ENCODE results near the gene TTLL4. TPM values are rescaled to one million over a fixed set of nuclear protein-coding genes. Genes with fewer than 3 reads are reported as not detected.

TTLL4 gene
- total and polyA plus RNA-seq, 2 donors, result 8.8 to 9.4 TPM

DNA sequence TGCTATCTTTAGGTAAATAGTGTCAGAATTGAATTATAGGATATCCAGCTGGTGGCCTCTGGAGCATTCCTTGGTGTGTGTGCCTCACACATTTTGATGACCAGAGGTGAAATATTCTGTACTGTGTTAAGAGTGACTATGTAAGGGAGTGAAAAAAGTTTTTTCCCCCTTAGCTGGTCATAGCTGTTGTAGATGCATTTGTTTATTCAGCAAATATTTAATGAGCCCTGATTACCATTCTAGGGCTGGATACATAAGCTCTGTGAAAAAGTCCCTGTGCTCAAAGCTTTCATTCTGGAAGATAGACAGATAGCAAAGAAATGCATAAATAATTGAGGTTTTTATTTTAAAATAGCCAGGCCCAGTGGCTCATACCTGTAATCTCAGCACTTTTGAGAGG, 10.9 kb downstream of the TTLL4 start:
- peaks cover 1 to 3% of the 10 kb centered on the region in 2 donors for H3K9me3 ChIP-seq (ENCODE audit: control insufficient read depth in 2 of 2, insufficient read depth in 1 of 2, low read length in 1 of 2)
- no peak overlapping the region for H3K4me3 ChIP-seq (ENCODE audit: low read length in 2 of 2)
- H3K4me1 ChIP-seq (ENCODE audit: control insufficient read depth in 2 of 2, insufficient read depth in 2 of 2, low read length in 2 of 2), result no peaks in the 10 kb centered on the region
- no peaks in the 10 kb centered on the region for H3K27me3 ChIP-seq (ENCODE audit: control insufficient read depth in 2 of 2, insufficient read depth in 1 of 2, low read length in 1 of 2)
- H3K27ac ChIP-seq (ENCODE audit: low read depth in 1 of 2, low read length in 1 of 2), result no peak overlapping the region
- H3K36me3 ChIP-seq (ENCODE audit: control insufficient read depth in 2 of 2, insufficient read depth in 2 of 2, low read length in 1 of 2), result no peaks in the 10 kb centered on the region
- no peak for DNase-seq (ENCODE audit: low read depth in 6 of 9, low spot score in 9 of 9)

DNA sequence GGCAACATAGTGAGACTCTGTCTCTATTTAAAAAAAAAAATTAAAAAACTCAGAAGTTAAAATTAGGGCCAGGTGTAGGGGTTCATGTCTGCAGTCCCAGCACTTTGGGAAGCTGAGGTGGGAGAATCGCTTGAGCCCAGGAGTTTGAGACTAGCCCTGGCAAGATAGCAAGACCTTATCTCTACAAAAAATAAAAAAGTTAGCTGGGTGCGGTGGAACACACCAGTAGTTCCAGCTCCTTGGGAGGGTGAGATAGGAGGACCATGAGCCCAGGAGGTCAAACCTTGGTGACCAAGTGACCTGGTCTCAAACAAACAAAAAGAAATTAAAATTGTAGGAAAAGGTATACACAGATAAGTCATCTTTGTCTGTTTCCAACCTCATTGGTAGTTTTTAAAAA, 11.3 kb downstream of the TTLL4 start:
- H3K4me3 ChIP-seq (ENCODE audit: low read length in 2 of 2), result no peak overlapping the region
- H3K36me3 ChIP-seq (ENCODE audit: control insufficient read depth in 2 of 2, insufficient read depth in 2 of 2, low read length in 1 of 2), result no peaks in the 10 kb centered on the region
- 99% methylated on average over 2 of the region's 2 CpGs for WGBS
- H3K4me1 ChIP-seq (ENCODE audit: control insufficient read depth in 2 of 2, insufficient read depth in 2 of 2, low read length in 2 of 2), result no peaks in the 10 kb centered on the region
- no peak overlapping the region for H3K27ac ChIP-seq (ENCODE audit: low read depth in 1 of 2, low read length in 1 of 2)
- DNase-seq (ENCODE audit: low read depth in 6 of 9, low spot score in 9 of 9), result no peak
- peaks cover 1 to 8% of the 10 kb centered on the region in 2 donors for H3K9me3 ChIP-seq (ENCODE audit: control insufficient read depth in 2 of 2, insufficient read depth in 1 of 2, low read length in 1 of 2)
- no peaks in the 10 kb centered on the region for H3K27me3 ChIP-seq (ENCODE audit: control insufficient read depth in 2 of 2, insufficient read depth in 1 of 2, low read length in 1 of 2)

DNA sequence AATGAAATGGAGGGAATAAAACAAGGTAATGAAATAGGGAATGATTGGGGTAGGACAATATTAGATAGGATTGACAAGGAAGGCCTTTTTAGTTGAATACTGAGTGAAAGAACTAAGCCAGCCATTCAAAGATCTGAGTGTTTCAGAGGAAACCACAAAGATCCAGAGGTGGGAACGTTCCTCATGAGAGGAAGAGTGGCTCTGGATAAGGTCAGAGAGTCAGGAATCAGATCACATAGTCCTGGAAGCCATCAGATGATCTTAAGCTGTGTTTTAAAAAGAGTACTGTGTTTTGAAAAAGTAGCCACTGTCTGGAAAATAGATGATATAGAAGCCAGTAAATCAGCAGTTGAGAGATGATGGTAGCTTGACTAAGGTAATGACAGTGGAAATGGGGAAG, 11.8 kb downstream of the TTLL4 start:
- peaks cover 1 to 13% of the 10 kb centered on the region in 2 donors for H3K9me3 ChIP-seq (ENCODE audit: control insufficient read depth in 2 of 2, insufficient read depth in 1 of 2, low read length in 1 of 2)
- peak overlapping the region in 1 of 2 donors; percentile 18 for H3K27ac ChIP-seq (ENCODE audit: low read depth in 1 of 2, low read length in 1 of 2)
- H3K36me3 ChIP-seq (ENCODE audit: control insufficient read depth in 2 of 2, insufficient read depth in 2 of 2, low read length in 1 of 2), result no peaks in the 10 kb centered on the region
- H3K27me3 ChIP-seq (ENCODE audit: control insufficient read depth in 2 of 2, insufficient read depth in 1 of 2, low read length in 1 of 2), result no peaks in the 10 kb centered on the region
- 21% methylated on average over 1 of the region's 1 CpG for WGBS
- DNase-seq (ENCODE audit: low read depth in 6 of 9, low spot score in 9 of 9), result no peak
- H3K4me1 ChIP-seq (ENCODE audit: control insufficient read depth in 2 of 2, insufficient read depth in 2 of 2, low read length in 2 of 2), result no peaks in the 10 kb centered on the region
- no peak overlapping the region for H3K4me3 ChIP-seq (ENCODE audit: low read length in 2 of 2)

DNA sequence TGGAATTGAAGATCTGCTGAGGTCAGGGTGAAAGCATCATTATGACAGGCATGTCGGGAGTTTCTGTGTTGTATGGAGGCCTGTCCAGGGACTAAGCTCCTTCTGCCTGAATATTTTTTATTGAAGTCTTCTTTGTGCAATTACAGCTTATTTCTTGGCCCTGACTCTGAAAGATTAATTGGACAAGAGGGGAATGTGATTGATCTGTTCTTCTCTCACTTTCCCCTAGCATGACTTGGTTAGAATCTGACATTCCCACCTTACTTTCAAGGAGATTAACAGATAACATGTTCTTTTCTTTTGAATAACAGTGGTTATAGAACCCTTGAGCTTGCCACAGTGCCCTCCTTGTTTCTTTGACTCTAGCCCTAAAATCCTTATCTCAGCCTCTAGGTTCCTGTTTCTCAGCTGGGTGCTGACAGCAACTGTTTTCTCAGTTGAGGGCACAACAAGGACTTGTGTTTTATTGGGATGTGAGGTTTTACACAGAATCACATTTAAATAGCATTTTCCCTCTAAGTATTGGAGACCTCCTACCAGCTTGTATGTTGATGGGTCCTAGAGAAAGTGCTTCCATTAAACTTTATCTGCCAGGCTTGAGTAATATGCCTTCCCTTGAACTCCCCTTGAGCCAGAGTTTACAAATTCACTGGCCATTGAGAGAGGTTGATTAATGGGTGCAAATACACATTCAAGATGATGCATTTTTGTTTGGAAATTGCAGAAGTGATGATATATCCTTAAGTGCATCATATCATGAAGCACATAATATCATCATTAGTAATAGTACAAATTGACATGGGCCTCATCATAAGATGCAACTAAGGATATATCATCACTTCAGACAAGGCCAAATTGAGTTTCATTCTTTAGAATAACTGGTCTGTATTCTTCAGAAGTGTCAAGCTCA, 12.5 kb downstream of the TTLL4 start:
- H3K4me3 ChIP-seq (ENCODE audit: low read length in 2 of 2), result no peak overlapping the region
- no peak for DNase-seq (ENCODE audit: low read depth in 6 of 9, low spot score in 9 of 9)
- H3K36me3 ChIP-seq (ENCODE audit: control insufficient read depth in 2 of 2, insufficient read depth in 2 of 2, low read length in 1 of 2), result no peaks in the 10 kb centered on the region
- H3K9me3 ChIP-seq (ENCODE audit: control insufficient read depth in 2 of 2, insufficient read depth in 1 of 2, low read length in 1 of 2), result peaks cover 1 to 15% of the 10 kb centered on the region in 2 donors
- H3K4me1 ChIP-seq (ENCODE audit: control insufficient read depth in 2 of 2, insufficient read depth in 2 of 2, low read length in 2 of 2), result no peaks in the 10 kb centered on the region
- H3K27me3 ChIP-seq (ENCODE audit: control insufficient read depth in 2 of 2, insufficient read depth in 1 of 2, low read length in 1 of 2), result no peaks in the 10 kb centered on the region
- WGBS, result 91% methylated on average over 1 of the region's 1 CpG
- H3K27ac ChIP-seq (ENCODE audit: low read depth in 1 of 2, low read length in 1 of 2), result no peak overlapping the region

DNA sequence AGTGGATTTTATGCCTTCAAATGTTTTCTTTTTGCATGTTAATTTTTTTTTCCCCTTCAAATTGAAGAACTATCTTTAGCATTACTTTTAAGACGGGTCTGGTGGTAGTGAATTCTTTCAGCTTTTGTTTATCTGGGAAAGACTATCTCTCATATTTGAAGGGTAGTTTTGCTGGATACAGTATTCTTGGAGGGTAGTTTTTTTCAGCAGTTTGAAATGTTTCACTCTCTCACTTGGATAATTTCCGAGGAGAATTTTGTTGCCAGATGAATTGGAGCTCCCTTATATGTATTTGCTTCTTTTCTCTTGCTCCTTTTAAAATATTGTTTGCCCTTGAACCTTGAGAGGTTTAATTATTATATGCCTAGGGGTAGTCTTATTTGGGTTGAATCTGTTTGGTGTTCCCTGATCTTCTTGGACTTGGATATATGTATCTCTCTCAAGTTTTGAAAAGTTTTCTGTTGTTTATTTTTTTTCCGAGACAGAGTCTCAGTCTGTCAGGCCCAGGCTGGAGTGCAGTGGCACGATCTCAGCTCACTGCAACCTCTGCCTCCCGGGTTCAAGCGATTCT, 15.5 kb downstream of the TTLL4 start:
- H3K27ac ChIP-seq (ENCODE audit: low read depth in 1 of 2, low read length in 1 of 2), result no peak overlapping the region
- no peak overlapping the region for H3K4me3 ChIP-seq (ENCODE audit: low read length in 2 of 2)
- peaks cover 1 to 15% of the 10 kb centered on the region in 2 donors for H3K9me3 ChIP-seq (ENCODE audit: control insufficient read depth in 2 of 2, insufficient read depth in 1 of 2, low read length in 1 of 2)
- no peaks in the 10 kb centered on the region for H3K4me1 ChIP-seq (ENCODE audit: control insufficient read depth in 2 of 2, insufficient read depth in 2 of 2, low read length in 2 of 2)
- peaks cover 0 to 4% of the 10 kb centered on the region in 2 donors for H3K36me3 ChIP-seq (ENCODE audit: control insufficient read depth in 2 of 2, insufficient read depth in 2 of 2, low read length in 1 of 2)
- no peak for DNase-seq (ENCODE audit: low read depth in 6 of 9, low spot score in 9 of 9)
- H3K27me3 ChIP-seq (ENCODE audit: control insufficient read depth in 2 of 2, insufficient read depth in 1 of 2, low read length in 1 of 2), result no peaks in the 10 kb centered on the region
- WGBS, result over 99% methylated on average over 6 of the region's 6 CpGs

DNA sequence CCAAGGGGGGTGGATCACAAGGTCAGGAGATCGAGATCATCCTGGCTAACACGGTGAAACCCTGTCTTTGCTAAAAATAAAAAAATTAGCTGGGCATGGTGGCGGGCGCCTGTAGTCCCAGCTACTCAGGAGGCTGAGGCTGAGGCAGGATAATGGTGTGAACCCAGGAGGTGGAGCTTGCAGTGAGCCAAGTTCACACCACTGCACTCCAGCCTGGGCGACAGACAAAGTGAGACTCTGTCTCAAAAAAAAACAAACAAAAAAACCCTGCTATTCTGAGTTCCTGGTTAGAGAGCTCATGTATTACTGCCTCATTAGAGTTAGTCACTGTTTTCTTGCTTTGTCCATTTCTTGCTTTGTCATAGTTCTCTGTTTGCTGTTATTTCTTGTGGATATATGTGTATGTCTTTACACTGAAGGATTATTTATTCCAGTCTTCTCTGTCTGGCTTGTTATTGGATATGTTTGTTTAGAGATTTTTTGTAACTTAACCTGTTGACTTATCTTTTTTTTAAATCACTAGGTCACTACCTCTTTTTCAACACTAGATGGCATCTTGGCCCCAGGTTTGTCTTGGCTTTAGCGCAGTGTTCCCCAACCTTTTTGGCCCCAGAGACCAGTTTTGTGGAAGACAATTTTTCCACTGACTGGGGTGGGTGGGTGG, 17.0 kb downstream of the TTLL4 start:
- no peaks in the 10 kb centered on the region for H3K4me1 ChIP-seq (ENCODE audit: control insufficient read depth in 2 of 2, insufficient read depth in 2 of 2, low read length in 2 of 2)
- DNase-seq (ENCODE audit: low read depth in 6 of 9, low spot score in 9 of 9), result no peak
- no peak overlapping the region for H3K4me3 ChIP-seq (ENCODE audit: low read length in 2 of 2)
- no peak overlapping the region for H3K27ac ChIP-seq (ENCODE audit: low read depth in 1 of 2, low read length in 1 of 2)
- WGBS, result 99% methylated on average over 6 of the region's 6 CpGs
- H3K27me3 ChIP-seq (ENCODE audit: control insufficient read depth in 2 of 2, insufficient read depth in 1 of 2, low read length in 1 of 2), result no peaks in the 10 kb centered on the region
- peaks cover 1 to 15% of the 10 kb centered on the region in 2 donors for H3K9me3 ChIP-seq (ENCODE audit: control insufficient read depth in 2 of 2, insufficient read depth in 1 of 2, low read length in 1 of 2)
- peaks cover 0 to 4% of the 10 kb centered on the region in 2 donors for H3K36me3 ChIP-seq (ENCODE audit: control insufficient read depth in 2 of 2, insufficient read depth in 2 of 2, low read length in 1 of 2)

DNA sequence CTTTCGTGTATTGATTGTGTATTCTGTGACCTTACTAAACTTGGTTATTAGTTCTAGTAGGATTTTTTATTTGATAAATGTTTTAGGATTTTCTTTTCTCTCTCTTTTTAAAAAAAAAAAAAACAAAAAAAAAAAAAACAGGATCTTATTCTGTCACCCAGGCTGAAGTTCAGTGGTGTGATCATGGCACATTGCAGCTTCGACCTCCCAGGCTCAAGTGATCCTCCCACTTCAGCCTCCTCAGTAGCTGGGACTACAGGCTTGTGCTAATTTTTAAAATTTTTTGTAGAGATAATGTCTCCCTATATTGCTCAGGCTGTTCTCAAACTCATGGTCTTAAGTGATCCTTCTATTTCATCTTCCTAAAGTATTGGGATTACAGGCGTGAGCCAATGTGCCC, 19.0 kb downstream of the TTLL4 start:
- DNase-seq (ENCODE audit: low read depth in 6 of 9, low spot score in 9 of 9), result no peak
- Histone ChIP-seq H3K4me3 (ENCODE audit: low read length in 2 of 2) (no peak overlapping the region), H3K27me3 (ENCODE audit: control insufficient read depth in 2 of 2, insufficient read depth in 1 of 2, low read length in 1 of 2) (no peaks in the 10 kb centered on the region), H3K27ac (ENCODE audit: low read depth in 1 of 2, low read length in 1 of 2) (no peak overlapping the region), H3K36me3 (ENCODE audit: control insufficient read depth in 2 of 2, insufficient read depth in 2 of 2, low read length in 1 of 2) (peaks cover 0 to 4% of the 10 kb centered on the region in 2 donors), H3K9me3 (ENCODE audit: control insufficient read depth in 2 of 2, insufficient read depth in 1 of 2, low read length in 1 of 2) (peaks cover 1 to 15% of the 10 kb centered on the region in 2 donors), H3K4me1 (ENCODE audit: control insufficient read depth in 2 of 2, insufficient read depth in 2 of 2, low read length in 2 of 2) (peaks cover 0 to 3% of the 10 kb centered on the region in 2 donors)
- 97% methylated on average over 3 of the region's 3 CpGs for WGBS

DNA sequence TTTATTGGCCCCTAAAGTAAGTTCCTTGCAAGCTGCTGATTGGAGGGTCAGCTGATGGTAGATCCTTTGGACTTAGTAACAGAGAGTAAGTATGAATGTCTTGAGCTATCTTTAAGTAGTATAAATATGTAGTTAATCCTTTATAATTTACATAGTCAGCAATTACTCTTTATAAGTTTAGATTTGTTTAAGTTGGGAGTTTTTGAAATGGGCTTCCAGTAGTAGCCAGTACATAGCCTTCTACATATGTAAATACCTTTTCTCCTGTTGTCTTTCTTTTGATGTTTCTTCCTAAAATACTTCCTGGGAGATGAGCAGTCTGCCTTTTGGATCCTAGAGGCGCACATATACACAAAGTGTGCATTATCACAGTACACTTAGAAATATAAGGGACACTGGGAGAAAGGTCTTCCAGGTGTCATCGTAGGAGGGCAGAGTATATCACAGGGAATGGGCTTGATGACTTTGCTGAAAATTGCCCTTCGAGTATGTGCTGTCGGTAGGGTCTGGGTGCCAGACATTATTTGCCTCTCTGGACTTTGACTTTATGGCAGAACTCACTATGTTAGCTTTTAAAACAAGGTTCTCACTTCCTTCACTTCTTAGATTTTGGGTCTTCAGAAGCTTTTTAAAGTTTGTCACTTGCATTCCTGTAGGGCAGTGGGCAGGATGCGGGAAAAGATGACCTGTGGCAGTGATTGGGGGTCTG, 21.6 kb downstream of the TTLL4 start:
- DNase-seq (ENCODE audit: low read depth in 6 of 9, low spot score in 9 of 9), result no peak
- H3K36me3 ChIP-seq (ENCODE audit: control insufficient read depth in 2 of 2, insufficient read depth in 2 of 2, low read length in 1 of 2), result peaks cover under 1 to 4% of the 10 kb centered on the region in 2 donors
- no peak overlapping the region for H3K4me3 ChIP-seq (ENCODE audit: low read length in 2 of 2)
- WGBS, result 98% methylated on average over 5 of the region's 5 CpGs
- H3K9me3 ChIP-seq (ENCODE audit: control insufficient read depth in 2 of 2, insufficient read depth in 1 of 2, low read length in 1 of 2), result peaks cover 0 to 4% of the 10 kb centered on the region in 2 donors
- H3K27me3 ChIP-seq (ENCODE audit: control insufficient read depth in 2 of 2, insufficient read depth in 1 of 2, low read length in 1 of 2), result no peaks in the 10 kb centered on the region
- H3K4me1 ChIP-seq (ENCODE audit: control insufficient read depth in 2 of 2, insufficient read depth in 2 of 2, low read length in 2 of 2), result peaks cover 0 to 3% of the 10 kb centered on the region in 2 donors
- no peak overlapping the region for H3K27ac ChIP-seq (ENCODE audit: low read depth in 1 of 2, low read length in 1 of 2)

Measured in thymus (tissue), 11 donors.